HepG2 (cell line): Measurements from ENCODE around the gene ARHGEF40. TPM values are rescaled to one million over a fixed set of nuclear protein-coding genes. Genes with fewer than 3 reads are reported as not detected.

ENCODE experiments used
- AGO2 ChIP-seq: fragments of 200-400 bp; formaldehyde crosslinking; optimal IDR thresholded peaks from 2 replicates; pipeline ENCODE3; 2017; ENCODE audit warnings: mild to moderate bottlenecking, low read depth, low read length, moderate library complexity
- ARNT ChIP-seq: fragments of 450-650 bp; IDR thresholded peaks from 2 replicates; pipeline ENCODE4 v1.6.1; 2017
- CTCF ChIP-seq: sonication (generic); formaldehyde crosslinking; IDR thresholded peaks from 2 replicates; pipeline ENCODE4 v1.5.0; 2020; ENCODE audit warnings: mild to moderate bottlenecking, missing genetic modification reagents, moderate library complexity
- POLR2A ChIP-seq, 2 experiments: IDR thresholded peaks; 2 replicates each; pipeline ENCODE4 v1.6.1; 2011; ENCODE audit warnings: low read depth in 2 of 2, low read length in 2 of 2, mild to moderate bottlenecking in 1 of 2, moderate library complexity in 1 of 2; ENCODE audit not compliant: insufficient read depth in 1 of 2
- PRDM15 ChIP-seq: sonication (generic); formaldehyde crosslinking; IDR thresholded peaks from 2 replicates; pipeline ENCODE4 v1.4.0; 2020; ENCODE audit warnings: missing genetic modification reagents
- SMARCE1 ChIP-seq: fragments of 450-650 bp; IDR thresholded peaks from 2 replicates; pipeline ENCODE4 v1.6.1; 2017; ENCODE audit warnings: borderline replicate concordance
- ZBTB1 ChIP-seq: sonication (generic); formaldehyde crosslinking; IDR thresholded peaks from 2 replicates; pipeline ENCODE4 v1.4.0; 2020; ENCODE audit warnings: missing genetic modification reagents, borderline replicate concordance
- ZHX1 ChIP-seq: sonication (generic); formaldehyde crosslinking; IDR thresholded peaks from 2 replicates; pipeline ENCODE4 v1.8.1; 2022; ENCODE audit warnings: low read depth, mild to moderate bottlenecking, missing genetic modification reagents
- ZNF570 ChIP-seq: sonication (generic); formaldehyde crosslinking; IDR thresholded peaks from 2 replicates; pipeline ENCODE4 v1.4.0; 2020; ENCODE audit warnings: mild to moderate bottlenecking, missing genetic modification reagents, borderline replicate concordance
- ZNF597 ChIP-seq: sonication (generic); formaldehyde crosslinking; IDR thresholded peaks from 2 replicates; pipeline ENCODE4 v1.5.0; 2020; ENCODE audit warnings: missing genetic modification reagents
- polyA plus RNA-seq, 8 experiments: library from polyadenylated mRNA; depleted of rRNA in 3 of 8; stranded (reverse) in 7 of 8; unstranded in 1 of 8; fragments of >200 nt; fragmentation: Illumina TruSeq in 4 of 8; extraction: Trizol in 4 of 8; gene quantifications; 2 replicates each; pipeline versions ENCODE4 v1.2.1 to v1.2.3, GENCODE V29; 2011 to 2016; ENCODE audit warnings: low read depth in 4 of 8, missing spikeins in 1 of 8, mixed read lengths in 1 of 8; ENCODE audit not compliant: insufficient read depth in 1 of 8
- total RNA-seq, 5 experiments: library from RNA; depleted of rRNA; stranded (reverse); fragments of >200 nt; fragmentation: Illumina TruSeq; extraction: Trizol; gene quantifications; 2 replicates each; pipeline ENCODE4 v1.2.3, GENCODE V29; 2016; ENCODE audit warnings: low read depth in 1 of 5

Gene ARHGEF40
- total and polyA plus RNA-seq, 2 of the 13 experiments (the other 11 are each of a cell fraction or from before 2014, with no cell fraction given): 28.1 to 78.1 TPM

GRCh38 chr14:21083565-21084325 lies 13.6 kb downstream of the ARHGEF40 start (continued):
- TF ChIP-seq ZNF597 (CRISPR knock-in tag) (no peak), POLR2A (IDR thresholded peaks at IDR 0.05; ENCODE audit: insufficient read depth in 1 of 2, low read depth in 2 of 2, low read length in 2 of 2) (no peak), ZNF570 (no peak), ZHX1 (CRISPR knock-in tag) (no peak), ARNT (no peak), CTCF (CRISPR knock-in tag) (no peak), SMARCE1 (no peak), ZBTB1 (CRISPR knock-in tag) (no peak), AGO2 (peak; percentile 73), PRDM15 (CRISPR knock-in tag) (peak; percentile 76; the same call in 1 of the 2 replicates)
